ENCODE measurements around the gene PUM1.

DNA sequence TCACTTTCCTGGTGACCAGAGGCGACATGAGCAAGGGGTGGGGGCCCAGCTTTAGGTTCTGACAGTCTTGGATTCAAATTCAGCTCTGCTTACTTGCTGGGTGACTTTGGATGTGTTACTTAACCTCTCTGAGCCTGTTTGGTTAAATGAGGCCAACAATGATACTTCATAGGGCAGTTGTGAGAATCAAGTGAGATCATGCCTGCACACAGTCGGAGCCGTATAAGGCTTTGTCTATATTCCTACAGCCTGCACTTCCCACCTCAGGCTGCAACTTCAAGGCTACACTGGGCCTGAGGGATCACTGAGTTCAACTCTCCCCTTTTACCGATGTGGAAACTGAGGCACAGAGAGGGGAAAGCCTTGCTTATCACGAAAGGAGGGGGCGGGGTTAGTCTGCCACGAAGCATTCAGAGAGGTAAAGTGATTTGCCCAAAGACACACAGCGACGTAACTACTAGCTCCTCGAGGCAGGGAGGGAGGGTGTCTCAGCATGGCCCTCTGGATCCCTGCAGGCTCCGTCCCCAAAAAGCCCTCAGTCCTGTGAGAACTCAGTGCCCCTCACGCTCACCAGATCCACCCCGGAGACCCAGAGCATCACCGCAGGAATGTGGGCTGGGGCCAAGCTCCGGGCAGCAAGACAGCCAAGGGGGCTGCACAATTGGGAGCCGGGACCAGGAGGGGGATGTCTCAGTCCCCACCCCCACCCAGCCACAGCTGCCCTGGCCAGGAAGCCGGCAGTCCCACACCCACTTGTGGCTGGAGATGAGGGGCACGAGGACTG lies 181.9 kb downstream of the PUM1 start:
- TF ChIP-seq, protein P1, sequence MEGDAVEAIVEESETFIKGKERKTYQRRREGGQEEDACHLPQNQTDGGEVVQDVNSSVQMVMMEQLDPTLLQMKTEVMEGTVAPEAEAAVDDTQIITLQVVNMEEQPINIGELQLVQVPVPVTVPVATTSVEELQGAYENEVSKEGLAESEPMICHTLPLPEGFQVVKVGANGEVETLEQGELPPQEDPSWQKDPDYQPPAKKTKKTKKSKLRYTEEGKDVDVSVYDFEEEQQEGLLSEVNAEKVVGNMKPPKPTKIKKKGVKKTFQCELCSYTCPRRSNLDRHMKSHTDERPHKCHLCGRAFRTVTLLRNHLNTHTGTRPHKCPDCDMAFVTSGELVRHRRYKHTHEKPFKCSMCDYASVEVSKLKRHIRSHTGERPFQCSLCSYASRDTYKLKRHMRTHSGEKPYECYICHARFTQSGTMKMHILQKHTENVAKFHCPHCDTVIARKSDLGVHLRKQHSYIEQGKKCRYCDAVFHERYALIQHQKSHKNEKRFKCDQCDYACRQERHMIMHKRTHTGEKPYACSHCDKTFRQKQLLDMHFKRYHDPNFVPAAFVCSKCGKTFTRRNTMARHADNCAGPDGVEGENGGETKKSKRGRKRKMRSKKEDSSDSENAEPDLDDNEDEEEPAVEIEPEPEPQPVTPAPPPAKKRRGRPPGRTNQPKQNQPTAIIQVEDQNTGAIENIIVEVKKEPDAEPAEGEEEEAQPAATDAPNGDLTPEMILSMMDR (IDR thresholded peaks at IDR 0.05): no peak
- TF ChIP-seq POLR2AphosphoS5 (IDR thresholded peaks at IDR 0.05): no peak

All from prostate gland (tissue), 2 donors.